ENCODE measurements around the gene APMAP.

Gene APMAP

GRCh38 chr20:24916412-24916811, 76.1 kb downstream of the APMAP start:
- ATAC-seq: no peak
- H3K27ac Mint-ChIP-seq: no peak overlapping the region
- H3K4me3 Mint-ChIP-seq: no peak overlapping the region
- H3K36me3 Mint-ChIP-seq: peaks cover 3% of the 10 kb centered on the region
- H3K27me3 Mint-ChIP-seq: peaks cover 60% of the 10 kb centered on the region
- no peaks in the 10 kb centered on the region for H3K9me3 Mint-ChIP-seq
- H3K4me1 Mint-ChIP-seq: no peaks in the 10 kb centered on the region

- no peak for ATAC-seq
- Mint-ChIP-seq H3K4me1 (no peaks in the 10 kb centered on the region), H3K9me3 (no peaks in the 10 kb centered on the region), H3K36me3 (no peaks in the 10 kb centered on the region), H3K27me3 (peaks cover 55% of the 10 kb centered on the region), H3K27ac (no peak overlapping the region), H3K4me3 (no peak overlapping the region)
Measured at GRCh38 chr20:24915892-24916291, 76.7 kb downstream of the APMAP start.

- peaks cover 50% of the 10 kb centered on the region for H3K27me3 Mint-ChIP-seq
Measured at GRCh38 chr20:24915440-24915839, 77.1 kb downstream of the APMAP start.

GRCh38 chr20:24914388-24915241, 77.9 kb downstream of the APMAP start:
- Mint-ChIP-seq H3K27ac (no peak overlapping the region), H3K4me1 (no peaks in the 10 kb centered on the region), H3K4me3 (no peak overlapping the region), H3K9me3 (no peaks in the 10 kb centered on the region), H3K27me3 (peaks cover 42% of the 10 kb centered on the region), H3K36me3 (no peaks in the 10 kb centered on the region)
- ATAC-seq: no peak

More at GRCh38 chr20:24915440-24915839, 77.1 kb downstream of the APMAP start:
- no peaks in the 10 kb centered on the region for H3K9me3 Mint-ChIP-seq
- H3K36me3 Mint-ChIP-seq: no peaks in the 10 kb centered on the region
- H3K4me3 Mint-ChIP-seq: no peak overlapping the region
- no peak overlapping the region for H3K27ac Mint-ChIP-seq
- peak; percentile 27 for ATAC-seq
- H3K4me1 Mint-ChIP-seq: no peaks in the 10 kb centered on the region

GRCh38 chr20:24913076-24913628, 79.4 kb downstream of the APMAP start:
- no peak for ATAC-seq
- Mint-ChIP-seq H3K9me3 (peaks cover 1% of the 10 kb centered on the region), H3K36me3 (no peaks in the 10 kb centered on the region), H3K27ac (no peak overlapping the region), H3K4me3 (no peak overlapping the region), H3K27me3 (peaks cover 28% of the 10 kb centered on the region), H3K4me1 (no peaks in the 10 kb centered on the region)

All from stimulated activated memory B cell treated with anti-CD40 and anti-IgM and Interleukin-4, amounts not matched to agents 10 μg/mL and 1 μg/mL and 100 μg/mL, for 72 hours (primary cell).